ENCODE results near the gene C20orf202.

The C20orf202 gene

GRCh38 chr20:1163653-1164052 is 39.6 kb upstream of the C20orf202 start:
- no peak for DNase-seq (ENCODE audit: low read depth)
- no peak overlapping the region for H3K4me3 ChIP-seq (ENCODE audit: low read length)
- TF ChIP-seq CTCF (conservative IDR thresholded peaks at IDR 0.05; ENCODE audit: low read depth, low read length): no peak

GRCh38 chr20:1164871-1165270 is 38.4 kb upstream of the C20orf202 start:
- no peak overlapping the region for H3K4me3 ChIP-seq (ENCODE audit: low read length)
- DNase-seq (ENCODE audit: low read depth): no peak
- TF ChIP-seq CTCF (conservative IDR thresholded peaks at IDR 0.05; ENCODE audit: low read depth, low read length): no peak

GRCh38 chr20:1165521-1165920 is 37.7 kb upstream of the C20orf202 start:
- no peak for DNase-seq (ENCODE audit: low read depth)
- TF ChIP-seq CTCF (conservative IDR thresholded peaks at IDR 0.05; ENCODE audit: low read depth, low read length): no peak
- no peak overlapping the region for H3K4me3 ChIP-seq (ENCODE audit: low read length)

- no peak for DNase-seq (ENCODE audit: low read depth)
- no peak for TF ChIP-seq CTCF (conservative IDR thresholded peaks at IDR 0.05; ENCODE audit: low read depth, low read length)
- H3K4me3 ChIP-seq (ENCODE audit: low read length): no peak overlapping the region
Measured at GRCh38 chr20:1165941-1166340, 37.3 kb upstream of the C20orf202 start.

GRCh38 chr20:1166948-1167720 is 36.1 kb upstream of the C20orf202 start:
- H3K4me3 ChIP-seq (ENCODE audit: low read length): no peak overlapping the region
- TF ChIP-seq CTCF (conservative IDR thresholded peaks at IDR 0.05; ENCODE audit: low read depth, low read length): no peak
- DNase-seq (ENCODE audit: low read depth): no peak

GRCh38 chr20:1169224-1169623 is 34.0 kb upstream of the C20orf202 start:
- no peak for DNase-seq (ENCODE audit: low read depth)
- H3K4me3 ChIP-seq (ENCODE audit: low read length): no peak overlapping the region
- TF ChIP-seq CTCF (conservative IDR thresholded peaks at IDR 0.05; ENCODE audit: low read depth, low read length): no peak

GRCh38 chr20:1171461-1172093 is 31.7 kb upstream of the C20orf202 start:
- DNase-seq (ENCODE audit: low read depth): no peak
- no peak overlapping the region for H3K4me3 ChIP-seq (ENCODE audit: low read length)
- no peak for TF ChIP-seq CTCF (conservative IDR thresholded peaks at IDR 0.05; ENCODE audit: low read depth, low read length)

Data from retinal pigment epithelial cell (primary cell).